Neural cell (in vitro differentiated cells): Measurements from ENCODE around the gene STAT5B. TPM values are rescaled to one million over a fixed set of nuclear protein-coding genes. Genes with fewer than 3 reads are reported as not detected.
"Not testable (repeated sequence)": the region's sequence is repeated elsewhere in the genome, so short reads cannot be mapped to it uniquely, and the experiment has no call there.

ENCODE experiments used
- H2AFZ ChIP-seq: fragments of 200-600, 300-800 bp; sonication (generic), shearing (Covaris generic); 2 replicates; pipeline ENCODE4 v1.6.0; 2014; ENCODE audit warnings: low read depth, mild to moderate bottlenecking, antibody characterized with exemption, low read length, moderate library complexity
- H3F3A ChIP-seq: fragments of 200-600 bp; shearing (Covaris generic); 2 replicates; pipeline ENCODE4 v1.6.1; 2016; ENCODE audit warnings: mild to moderate bottlenecking, moderate library complexity, mixed read lengths, antibody characterized with exemption, low read length; ENCODE audit not compliant: insufficient read depth, poor library complexity, severe bottlenecking
- H3K27ac ChIP-seq: fragments of 200-600, 300-800 bp; sonication (generic), shearing (Covaris generic); 2 replicates; pipeline ENCODE4 v1.5.1; 2014; ENCODE audit warnings: mild to moderate bottlenecking, low read length, moderate library complexity
- H3K27me3 ChIP-seq: fragments of 300-800, 200-600 bp; sonication (generic), shearing (Covaris generic); 2 replicates; pipeline ENCODE4 v1.6.0; 2014; ENCODE audit warnings: mild to moderate bottlenecking, low read depth, low read length, moderate library complexity; ENCODE audit not compliant: insufficient read depth
- H3K36me3 ChIP-seq: fragments of 300-800, 200-600 bp; sonication (generic), shearing (Covaris generic); 2 replicates; pipeline ENCODE4 v1.5.1; 2014; ENCODE audit warnings: mild to moderate bottlenecking, antibody characterized with exemption, low read length, moderate library complexity; ENCODE audit not compliant: insufficient read depth
- H3K4me2 ChIP-seq: fragments of 300-800, 200-600 bp; sonication (generic), shearing (Covaris generic); 2 replicates; pipeline ENCODE4 v1.6.0; 2014; ENCODE audit warnings: mild to moderate bottlenecking, low read length
- H3K4me3 ChIP-seq: fragments of 300-800, 200-600 bp; sonication (generic), shearing (Covaris generic); 2 replicates; pipeline ENCODE4 v1.5.1; 2014; ENCODE audit warnings: mild to moderate bottlenecking, low read length, moderate library complexity
- H3K79me2 ChIP-seq: fragments of 200-600 bp; shearing (Covaris generic); replicated peaks from 2 replicates; pipeline ENCODE4 v1.6.0; 2014; ENCODE audit warnings: mild to moderate bottlenecking, low read length, moderate library complexity; ENCODE audit not compliant: insufficient read depth
- H3K9ac ChIP-seq: fragments of 300-800, 200-600 bp; sonication (generic), shearing (Covaris generic); 2 replicates; pipeline ENCODE4 v1.6.1; 2016; ENCODE audit warnings: mild to moderate bottlenecking, low read length, mixed read lengths
- H3K9me2 ChIP-seq: fragments of 200-600 bp; shearing (Covaris generic); 2 replicates; pipeline ENCODE4 v1.6.1; 2016; ENCODE audit warnings: mild to moderate bottlenecking, low read length, mixed read lengths; ENCODE audit not compliant: insufficient read depth
- H3K9me3 ChIP-seq: fragments of 200-600, 300-800 bp; sonication (generic), shearing (Covaris generic); 2 replicates; pipeline ENCODE4 v1.6.1; 2016; ENCODE audit warnings: mild to moderate bottlenecking, mixed run types, low read length, moderate library complexity, mixed read lengths
- H4K20me1 ChIP-seq: fragments of 200-600 bp; shearing (Covaris generic); 2 replicates; pipeline ENCODE4 v1.6.1; 2016; ENCODE audit warnings: mild to moderate bottlenecking, mixed run types; ENCODE audit not compliant: insufficient read depth
- EP300 ChIP-seq: fragments of 450-650 bp; conservative IDR thresholded peaks from 2 replicates; pipeline ENCODE4 v1.6.1; 2014; ENCODE audit warnings: antibody characterized with exemption, mild to moderate bottlenecking, moderate library complexity; ENCODE audit not compliant: poor library complexity, severe bottlenecking
- EZH2 ChIP-seq: fragments of 200-600, 300-800 bp; shearing (Covaris generic), sonication (generic); IDR thresholded peaks from 2 replicates; pipeline ENCODE4 v1.6.1; 2014; ENCODE audit warnings: antibody characterized with exemption, low read length, borderline replicate concordance, mild to moderate bottlenecking; ENCODE audit not compliant: insufficient read depth, poor library complexity, severe bottlenecking
- MXI1 ChIP-seq: fragments of 450-650 bp; conservative IDR thresholded peaks from 2 replicates; pipeline ENCODE4 v1.6.1; 2014; ENCODE audit warnings: antibody characterized with exemption, mild to moderate bottlenecking; ENCODE audit not compliant: poor library complexity, severe bottlenecking
- POLR2AphosphoS5 ChIP-seq: IDR thresholded peaks from 2 replicates; pipeline ENCODE4 v1.6.1; 2012
- RAD21 ChIP-seq: fragments of 450-650 bp; conservative IDR thresholded peaks from 2 replicates; pipeline ENCODE4 v1.6.1; 2014; ENCODE audit warnings: antibody characterized with exemption, mild to moderate bottlenecking, moderate library complexity
- REST ChIP-seq: IDR thresholded peaks from 2 replicates; pipeline ENCODE4 v1.6.1; 2012; ENCODE audit warnings: borderline replicate concordance
- SMC3 ChIP-seq: fragments of 450-650 bp; conservative IDR thresholded peaks from 2 replicates; pipeline ENCODE4 v1.6.1; 2014; ENCODE audit warnings: antibody characterized with exemption, mild to moderate bottlenecking, moderate library complexity; ENCODE audit not compliant: poor library complexity
- TAF1 ChIP-seq: IDR thresholded peaks from 2 replicates; pipeline ENCODE4 v1.6.1; 2012; ENCODE audit warnings: low read depth
- polyA plus RNA-seq: library from polyadenylated mRNA; depleted of rRNA; stranded (reverse); fragments of >200 nt; gene quantifications from 2 replicates; pipeline ENCODE4 v1.2.3, GENCODE V29; 2014
- TF ChIP-seq, protein P1 (sequence below): fragments of 450-650 bp; IDR thresholded peaks from 2 replicates; pipeline ENCODE4 v1.5.1; 2014; ENCODE audit warnings: antibody characterized with exemption, mild to moderate bottlenecking, moderate library complexity; ENCODE audit not compliant: poor library complexity, severe bottlenecking

The STAT5B gene
- polyA plus RNA-seq, 1 donor from 2014 or later = 47.4 TPM

- Histone ChIP-seq H3K9me2 (no peaks in the 10 kb centered on the region), H2AFZ (no peak overlapping the region), H3K36me3 (no peaks in the 10 kb centered on the region), H3K27me3 (no peaks in the 10 kb centered on the region), H3K4me3 (no peak overlapping the region), H3K4me2 (no peak overlapping the region), H3K79me2 (peaks cover 58% of the 10 kb centered on the region), H4K20me1 (peaks cover 5% of the 10 kb centered on the region), H3K27ac (no peak overlapping the region), H3K9ac (no peak overlapping the region), H3F3A (no peaks in the 10 kb centered on the region), H3K9me3 (no peaks in the 10 kb centered on the region)
- TF ChIP-seq SMC3 (no peak), POLR2AphosphoS5 (no peak), TAF1 (no peak), EZH2 (no peak), RAD21 (no peak), REST (no peak), MXI1 (no peak), EP300 (no peak)
- TF ChIP-seq, protein P1, sequence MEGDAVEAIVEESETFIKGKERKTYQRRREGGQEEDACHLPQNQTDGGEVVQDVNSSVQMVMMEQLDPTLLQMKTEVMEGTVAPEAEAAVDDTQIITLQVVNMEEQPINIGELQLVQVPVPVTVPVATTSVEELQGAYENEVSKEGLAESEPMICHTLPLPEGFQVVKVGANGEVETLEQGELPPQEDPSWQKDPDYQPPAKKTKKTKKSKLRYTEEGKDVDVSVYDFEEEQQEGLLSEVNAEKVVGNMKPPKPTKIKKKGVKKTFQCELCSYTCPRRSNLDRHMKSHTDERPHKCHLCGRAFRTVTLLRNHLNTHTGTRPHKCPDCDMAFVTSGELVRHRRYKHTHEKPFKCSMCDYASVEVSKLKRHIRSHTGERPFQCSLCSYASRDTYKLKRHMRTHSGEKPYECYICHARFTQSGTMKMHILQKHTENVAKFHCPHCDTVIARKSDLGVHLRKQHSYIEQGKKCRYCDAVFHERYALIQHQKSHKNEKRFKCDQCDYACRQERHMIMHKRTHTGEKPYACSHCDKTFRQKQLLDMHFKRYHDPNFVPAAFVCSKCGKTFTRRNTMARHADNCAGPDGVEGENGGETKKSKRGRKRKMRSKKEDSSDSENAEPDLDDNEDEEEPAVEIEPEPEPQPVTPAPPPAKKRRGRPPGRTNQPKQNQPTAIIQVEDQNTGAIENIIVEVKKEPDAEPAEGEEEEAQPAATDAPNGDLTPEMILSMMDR = no peak
These were observed 9.7 kb downstream of the STAT5B start for GRCh38 chr17:42266462-42266861.

- not testable (repeated sequence) for H3K27ac ChIP-seq, H3K9me2 ChIP-seq, H3K27me3 ChIP-seq, H3K9me3 ChIP-seq, H3K36me3 ChIP-seq, H3K9ac ChIP-seq, H3K4me2 ChIP-seq, H2AFZ ChIP-seq, H3F3A ChIP-seq, H3K4me3 ChIP-seq, H4K20me1 ChIP-seq
- peaks cover 47% of the 10 kb centered on the region for H3K79me2 ChIP-seq
These were observed 11.8 kb downstream of the STAT5B start for GRCh38 chr17:42264366-42264765.

- Histone ChIP-seq H3K79me2 (peaks cover 26% of the 10 kb centered on the region), H4K20me1 (no peaks in the 10 kb centered on the region), H3K9me3 (no peaks in the 10 kb centered on the region), H2AFZ (no peak overlapping the region), H3K4me2 (no peak overlapping the region), H3K4me3 (no peak overlapping the region), H3F3A (no peaks in the 10 kb centered on the region), H3K27ac (no peak overlapping the region), H3K9me2 (no peaks in the 10 kb centered on the region), H3K27me3 (no peaks in the 10 kb centered on the region), H3K36me3 (no peaks in the 10 kb centered on the region), H3K9ac (no peak overlapping the region)
- TF ChIP-seq REST = no peak
- no peak for TF ChIP-seq EP300
- TF ChIP-seq RAD21 = no peak
These were observed 15.9 kb downstream of the STAT5B start for GRCh38 chr17:42260318-42260717.
